PFSK-1 (cell line): ENCODE data around the gene CAPN10.

ENCODE experiments used
- POLR2AphosphoS5 ChIP-seq: IDR thresholded peaks from 2 replicates; pipeline ENCODE4 v1.6.1; 2012; ENCODE audit warnings: low read depth, mild to moderate bottlenecking, control low read depth, low read length, moderate library complexity
- TAF1 ChIP-seq: IDR thresholded peaks from 2 replicates; pipeline ENCODE4 v1.6.1; 2012; ENCODE audit warnings: low read length, control low read depth, borderline replicate concordance; ENCODE audit not compliant: insufficient read depth
- TF ChIP-seq, protein P1 (sequence below), 2 experiments: IDR thresholded peaks; 2 replicates each; pipeline versions ENCODE4 v1.6.1 to v1.8.0; 2011 to 2012; ENCODE audit warnings: low read depth in 2 of 2, low read length in 2 of 2, control low read depth in 1 of 2, inconsistent platforms in 1 of 2, mild to moderate bottlenecking in 1 of 2, moderate library complexity in 1 of 2; ENCODE audit not compliant: insufficient read depth in 1 of 2

- TF ChIP-seq TAF1 (no peak), POLR2AphosphoS5 (no peak)
- TF ChIP-seq, protein P1, sequence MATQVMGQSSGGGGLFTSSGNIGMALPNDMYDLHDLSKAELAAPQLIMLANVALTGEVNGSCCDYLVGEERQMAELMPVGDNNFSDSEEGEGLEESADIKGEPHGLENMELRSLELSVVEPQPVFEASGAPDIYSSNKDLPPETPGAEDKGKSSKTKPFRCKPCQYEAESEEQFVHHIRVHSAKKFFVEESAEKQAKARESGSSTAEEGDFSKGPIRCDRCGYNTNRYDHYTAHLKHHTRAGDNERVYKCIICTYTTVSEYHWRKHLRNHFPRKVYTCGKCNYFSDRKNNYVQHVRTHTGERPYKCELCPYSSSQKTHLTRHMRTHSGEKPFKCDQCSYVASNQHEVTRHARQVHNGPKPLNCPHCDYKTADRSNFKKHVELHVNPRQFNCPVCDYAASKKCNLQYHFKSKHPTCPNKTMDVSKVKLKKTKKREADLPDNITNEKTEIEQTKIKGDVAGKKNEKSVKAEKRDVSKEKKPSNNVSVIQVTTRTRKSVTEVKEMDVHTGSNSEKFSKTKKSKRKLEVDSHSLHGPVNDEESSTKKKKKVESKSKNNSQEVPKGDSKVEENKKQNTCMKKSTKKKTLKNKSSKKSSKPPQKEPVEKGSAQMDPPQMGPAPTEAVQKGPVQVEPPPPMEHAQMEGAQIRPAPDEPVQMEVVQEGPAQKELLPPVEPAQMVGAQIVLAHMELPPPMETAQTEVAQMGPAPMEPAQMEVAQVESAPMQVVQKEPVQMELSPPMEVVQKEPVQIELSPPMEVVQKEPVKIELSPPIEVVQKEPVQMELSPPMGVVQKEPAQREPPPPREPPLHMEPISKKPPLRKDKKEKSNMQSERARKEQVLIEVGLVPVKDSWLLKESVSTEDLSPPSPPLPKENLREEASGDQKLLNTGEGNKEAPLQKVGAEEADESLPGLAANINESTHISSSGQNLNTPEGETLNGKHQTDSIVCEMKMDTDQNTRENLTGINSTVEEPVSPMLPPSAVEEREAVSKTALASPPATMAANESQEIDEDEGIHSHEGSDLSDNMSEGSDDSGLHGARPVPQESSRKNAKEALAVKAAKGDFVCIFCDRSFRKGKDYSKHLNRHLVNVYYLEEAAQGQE (IDR thresholded peaks at IDR 0.05; ENCODE audit: insufficient read depth in 1 of 2, low read depth in 2 of 2, low read length in 2 of 2): no peak
Observed at GRCh38 chr2:240622531-240623235, 36.1 kb downstream of the CAPN10 start.
